H9 (cell line): ENCODE measurements around the gene TMIE. TPM values are rescaled to one million over a fixed set of nuclear protein-coding genes. Genes with fewer than 3 reads are reported as not detected.

Experiments used
- DNase-seq: peaks from one replicate; pipeline ENCODE4 v3.0.0-alpha.2; 2017
- H2AFZ ChIP-seq: one replicate; pipeline ENCODE4 v1.6.1; 2013; ENCODE audit warnings: mild to moderate bottlenecking, low read length, control low read depth, moderate library complexity
- H2AK5ac ChIP-seq: 2 replicates; pipeline ENCODE4 v1.6.1; 2013; ENCODE audit warnings: low read length, control low read depth, mixed read lengths; ENCODE audit not compliant: insufficient read length
- H2BK120ac ChIP-seq: one replicate; pipeline ENCODE4 v1.6.1; 2013; ENCODE audit warnings: low read depth, mild to moderate bottlenecking, low read length, control low read depth, inconsistent platforms; ENCODE audit not compliant: poor library complexity, severe bottlenecking
- H2BK12ac ChIP-seq: 2 replicates; pipeline ENCODE4 v1.6.1; 2013; ENCODE audit warnings: low read length, control low read depth, mixed read lengths, low read depth; ENCODE audit not compliant: insufficient read length
- H2BK15ac ChIP-seq: 2 replicates; pipeline ENCODE4 v1.6.1; 2013; ENCODE audit warnings: low read depth, low read length, control low read depth
- H2BK20ac ChIP-seq: one replicate; pipeline ENCODE4 v1.6.1; 2013; ENCODE audit warnings: low read depth, mild to moderate bottlenecking, low read length, control low read depth, inconsistent platforms; ENCODE audit not compliant: poor library complexity, severe bottlenecking
- H2BK5ac ChIP-seq: 2 replicates; pipeline ENCODE4 v1.6.1; 2013; ENCODE audit warnings: low read length, control low read depth, mixed read lengths; ENCODE audit not compliant: insufficient read length
- H3K14ac ChIP-seq: 2 replicates; pipeline ENCODE4 v1.6.1; 2013; ENCODE audit warnings: low read length, control low read depth; ENCODE audit not compliant: insufficient read depth
- H3K18ac ChIP-seq: 2 replicates; pipeline ENCODE4 v1.6.1; 2013; ENCODE audit warnings: low read depth, mild to moderate bottlenecking, mixed read lengths, low read length, control low read depth; ENCODE audit not compliant: insufficient read length
- H3K23ac ChIP-seq: 2 replicates; pipeline ENCODE4 v1.6.1; 2013; ENCODE audit warnings: low read length, control low read depth, mixed read lengths, low read depth; ENCODE audit not compliant: insufficient read length
- H3K23me2 ChIP-seq: 2 replicates; pipeline ENCODE4 v1.6.1; 2013; ENCODE audit warnings: low read depth, mild to moderate bottlenecking, mixed read lengths, low read length, control low read depth; ENCODE audit not compliant: insufficient read length, poor library complexity, severe bottlenecking
- H3K27ac ChIP-seq: 2 replicates; pipeline ENCODE4 v1.5.1; 2013; ENCODE audit warnings: low read length, control low read depth, mixed read lengths, low read depth; ENCODE audit not compliant: insufficient read length
- H3K27me3 ChIP-seq: 2 replicates; pipeline ENCODE4 v1.6.1; 2013; ENCODE audit warnings: low read length, control low read depth, inconsistent platforms; ENCODE audit not compliant: insufficient read depth
- H3K4ac ChIP-seq: 2 replicates; pipeline ENCODE4 v1.6.1; 2013; ENCODE audit warnings: low read depth, mild to moderate bottlenecking, control low read depth, inconsistent platforms, low read length, moderate library complexity
- H3K4me1 ChIP-seq: 2 replicates; pipeline ENCODE4 v1.6.1; 2013; ENCODE audit warnings: low read length, control low read depth, inconsistent platforms; ENCODE audit not compliant: insufficient read depth
- H3K4me2 ChIP-seq: 2 replicates; pipeline ENCODE4 v1.6.1; 2013; ENCODE audit warnings: low read length, control low read depth, mixed read lengths; ENCODE audit not compliant: insufficient read length, insufficient read depth
- H3K56ac ChIP-seq: 2 replicates; pipeline ENCODE4 v1.6.1; 2013; ENCODE audit warnings: low read depth, mild to moderate bottlenecking, mixed read lengths, low read length, control low read depth; ENCODE audit not compliant: insufficient read length
- H3K79me1 ChIP-seq: 2 replicates; pipeline ENCODE4 v1.6.1; 2013; ENCODE audit warnings: low read depth, mild to moderate bottlenecking, moderate library complexity, low read length, control low read depth, inconsistent platforms; ENCODE audit not compliant: insufficient read depth, poor library complexity, severe bottlenecking
- H3K79me2 ChIP-seq: 2 replicates; pipeline ENCODE4 v1.6.1; 2013; ENCODE audit warnings: low read length, control low read depth, inconsistent platforms; ENCODE audit not compliant: insufficient read depth
- H3K9ac ChIP-seq: 2 replicates; pipeline ENCODE4 v1.6.1; 2013; ENCODE audit warnings: low read length, control low read depth, mixed read lengths; ENCODE audit not compliant: insufficient read length; ENCODE audit errors: extremely low read depth
- H3K9me3 ChIP-seq: one replicate; pipeline ENCODE4 v1.6.1; 2013; ENCODE audit warnings: low read depth, low read length, inconsistent platforms; ENCODE audit not compliant: control insufficient read depth
- H3T11ph ChIP-seq: one replicate; pipeline ENCODE4 v1.6.1; 2013; ENCODE audit warnings: mild to moderate bottlenecking, low read length, control low read depth, inconsistent platforms
- H4K20me1 ChIP-seq: one replicate; pipeline ENCODE4 v1.6.1; 2013; ENCODE audit not compliant: control insufficient read depth, insufficient read length, insufficient read depth
- H4K5ac ChIP-seq: 2 replicates; pipeline ENCODE4 v1.6.1; 2013; ENCODE audit warnings: low read depth, mild to moderate bottlenecking, mixed read lengths, low read length, control low read depth; ENCODE audit not compliant: insufficient read length
- H4K8ac ChIP-seq: replicated peaks from 2 replicates; pipeline ENCODE4 v1.6.1; 2013; ENCODE audit warnings: low read length, control low read depth, mixed read lengths, low read depth; ENCODE audit not compliant: insufficient read length
- H4K91ac ChIP-seq: 2 replicates; pipeline ENCODE4 v1.6.1; 2013; ENCODE audit warnings: low read depth, mild to moderate bottlenecking, moderate library complexity, mixed read lengths, low read length, control low read depth; ENCODE audit not compliant: insufficient read length
- H3K27ac Mint-ChIP-seq, 3 experiments: 2 replicates in 2 of 3; 3 replicates in 1 of 3; pipeline ENCODE4 v1.8.0; 2020 to 2021; ENCODE audit warnings: mixed read lengths in 3 of 3, mild to moderate bottlenecking in 1 of 3, moderate library complexity in 1 of 3
- H3K27me3 Mint-ChIP-seq: 2 replicates; pipeline ENCODE4 v1.8.0; 2021; ENCODE audit warnings: low read depth, mild to moderate bottlenecking, moderate library complexity, mixed read lengths
- H3K36me3 Mint-ChIP-seq, 3 experiments: 2 replicates in 2 of 3; 3 replicates in 1 of 3; pipeline ENCODE4 v1.8.0; 2020 to 2021; ENCODE audit warnings: low read depth in 3 of 3, mixed read lengths in 3 of 3; ENCODE audit not compliant: insufficient read depth in 1 of 3
- H3K4me1 Mint-ChIP-seq, 2 experiments: 2 replicates each; pipeline ENCODE4 v1.8.0; 2020; ENCODE audit warnings: mixed read lengths in 2 of 2
- H3K4me3 Mint-ChIP-seq, 2 experiments: 2 replicates in 1 of 2; 3 replicates in 1 of 2; pipeline ENCODE4 v1.8.0; 2020 to 2021; ENCODE audit warnings: mild to moderate bottlenecking in 2 of 2, mixed read lengths in 2 of 2, moderate library complexity in 1 of 2
- H3K9me3 Mint-ChIP-seq, 2 experiments: 2 replicates in 1 of 2; 3 replicates in 1 of 2; pipeline ENCODE4 v1.8.0; 2020; ENCODE audit warnings: mild to moderate bottlenecking in 2 of 2, mixed read lengths in 2 of 2, moderate library complexity in 1 of 2
- CTCF ChIP-seq: fragments of 200-600 bp; sonication (generic); conservative IDR thresholded peaks from 3 replicates; pipeline ENCODE4 v1.8.0; 2021; ENCODE audit warnings: antibody characterized with exemption, mild to moderate bottlenecking
- WGBS: extraction: QIAGEN DNeasy Blood & Tissue Kit; methylation state at CpG from one replicate; pipeline ENCODE4 v1.1.7; 2013; ENCODE audit warnings: missing lambda C conversion rate, low lambda C conversion rate, mixed read lengths; ENCODE audit not compliant: insufficient read length; ENCODE audit errors: extremely low coverage; 5-methylcytosine and 5-hydroxymethylcytosine counted together
- total RNA-seq: library from RNA; stranded (reverse); gene quantifications from 2 replicates; pipeline ENCODE4 v1.2.1, GENCODE V29; 2021

TMIE gene
- total RNA-seq, 1 experiment from 2014 or later: 0.63 TPM

GRCh38 chr3:46733026-46733800 lies 32.0 kb downstream of the TMIE start:
- Histone ChIP-seq H3K4ac (no peak overlapping the region), H4K91ac (no peak overlapping the region), H3K14ac (no peak overlapping the region), H3K79me1 (no peaks in the 10 kb centered on the region), H2BK120ac (no peak overlapping the region), H2AK5ac (no peak overlapping the region), H3K18ac (no peak overlapping the region), H3K4me1 (no peaks in the 10 kb centered on the region), H2BK20ac (no peak overlapping the region), H3K23ac (no peak overlapping the region), H3K9me3 (no peaks in the 10 kb centered on the region), H3K27me3 (no peaks in the 10 kb centered on the region), H3T11ph (no peak overlapping the region), H3K27ac (no peak overlapping the region), H4K5ac (no peak overlapping the region), H3K9ac (no peak overlapping the region), H2AFZ (no peak overlapping the region), H2BK5ac (no peak overlapping the region), H2BK15ac (no peak overlapping the region), H4K8ac (no peak overlapping the region), H3K79me2 (no peaks in the 10 kb centered on the region), H3K23me2 (no peaks in the 10 kb centered on the region), H2BK12ac (no peak overlapping the region), H3K4me2 (no peak overlapping the region), H4K20me1 (no peaks in the 10 kb centered on the region), H3K56ac (no peak overlapping the region)
- H3K27me3 Mint-ChIP-seq: peaks cover 7% of the 10 kb centered on the region
- H3K27ac Mint-ChIP-seq: peak overlapping the region in 1 of 3 experiments; percentile 20; a peak in 2 of 7 replicates
- H3K4me3 Mint-ChIP-seq: no peak overlapping the region
- H3K4me1 Mint-ChIP-seq: peaks cover 6 to 7% of the 10 kb centered on the region in 2 experiments
- peak; percentile 17 for DNase-seq
- no peaks in the 10 kb centered on the region for H3K36me3 Mint-ChIP-seq
- H3K9me3 Mint-ChIP-seq: no peaks in the 10 kb centered on the region
- TF ChIP-seq CTCF: no peak
- no CpG with 5 or more reads among the region's 9 CpGs for WGBS
